Adipocyte (in vitro differentiated cells): ENCODE results near the gene SLC44A4.
"Not testable (repeated sequence)": the region's sequence is repeated elsewhere in the genome, so short reads cannot be mapped to it uniquely, and the experiment has no call there.

Experiments used
- DNase-seq: peaks from one replicate; pipeline ENCODE4 v3.0.0-alpha.2; 2015; ENCODE audit warnings: low read depth
- H3K27me3 ChIP-seq: replicated peaks from 2 replicates; pipeline ENCODE4 v1.7.0; 2013; ENCODE audit warnings: mild to moderate bottlenecking, low read length, moderate library complexity; ENCODE audit not compliant: control insufficient read depth, insufficient read depth
- H3K36me3 ChIP-seq: 2 replicates; pipeline ENCODE4 v1.7.0; 2013; ENCODE audit warnings: low read length, mild to moderate bottlenecking, moderate library complexity; ENCODE audit not compliant: control insufficient read depth, insufficient read depth, severe bottlenecking
- H3K4me1 ChIP-seq: 2 replicates; pipeline ENCODE4 v1.7.0; 2013; ENCODE audit warnings: mild to moderate bottlenecking, low read length, moderate library complexity; ENCODE audit not compliant: control insufficient read depth, insufficient read depth
- H3K4me3 ChIP-seq: 2 replicates; pipeline ENCODE4 v1.7.0; 2013; ENCODE audit warnings: mild to moderate bottlenecking, low read length, moderate library complexity
- H3K9ac ChIP-seq: 2 replicates; pipeline ENCODE4 v1.7.0; 2013; ENCODE audit warnings: mild to moderate bottlenecking, low read length, moderate library complexity
- H3K9me3 ChIP-seq: 2 replicates; pipeline ENCODE4 v1.7.0; 2013; ENCODE audit warnings: mild to moderate bottlenecking, low read length, moderate library complexity; ENCODE audit not compliant: control insufficient read depth

SLC44A4 gene

GRCh38 chr6:31851980-31852718 is 26.6 kb downstream of the SLC44A4 start:
- H3K4me3 ChIP-seq, H3K9ac ChIP-seq, H3K9me3 ChIP-seq, H3K36me3 ChIP-seq, H3K4me1 ChIP-seq, H3K27me3 ChIP-seq, DNase-seq: not testable (repeated sequence)

GRCh38 chr6:31851485-31851832 is 27.3 kb downstream of the SLC44A4 start:
- no peak overlapping the region for H3K4me3 ChIP-seq
- no peak overlapping the region for H3K9ac ChIP-seq
- no peaks in the 10 kb centered on the region for H3K36me3 ChIP-seq
- DNase-seq, result peak; percentile 35
- H3K27me3 ChIP-seq, result no peaks in the 10 kb centered on the region
- H3K4me1 ChIP-seq, result no peaks in the 10 kb centered on the region
- no peaks in the 10 kb centered on the region for H3K9me3 ChIP-seq

- no peaks in the 10 kb centered on the region for H3K27me3 ChIP-seq
- H3K9me3 ChIP-seq, result no peaks in the 10 kb centered on the region
- H3K36me3 ChIP-seq, result no peaks in the 10 kb centered on the region
These were observed 27.9 kb downstream of the SLC44A4 start for GRCh38 chr6:31850765-31851484.

GRCh38 chr6:31847276-31847978 is 31.4 kb downstream of the SLC44A4 start:
- H3K4me1 ChIP-seq, result no peaks in the 10 kb centered on the region
- no peak overlapping the region for H3K4me3 ChIP-seq
- no peak for DNase-seq
- no peaks in the 10 kb centered on the region for H3K9me3 ChIP-seq
- no peaks in the 10 kb centered on the region for H3K27me3 ChIP-seq
- no peaks in the 10 kb centered on the region for H3K36me3 ChIP-seq
- H3K9ac ChIP-seq, result no peak overlapping the region

More at GRCh38 chr6:31850765-31851484, 27.9 kb downstream of the SLC44A4 start:
- DNase-seq, result no peak
- H3K9ac ChIP-seq, result no peak overlapping the region
- no peaks in the 10 kb centered on the region for H3K4me1 ChIP-seq
- H3K4me3 ChIP-seq, result no peak overlapping the region

GRCh38 chr6:31844507-31844906 is 34.3 kb downstream of the SLC44A4 start:
- Histone ChIP-seq H3K4me3 (no peak overlapping the region), H3K9me3 (no peaks in the 10 kb centered on the region), H3K4me1 (no peaks in the 10 kb centered on the region), H3K27me3 (no peaks in the 10 kb centered on the region), H3K36me3 (peaks cover 18% of the 10 kb centered on the region), H3K9ac (no peak overlapping the region)
- no peak for DNase-seq

- Histone ChIP-seq H3K27me3 (no peaks in the 10 kb centered on the region), H3K36me3 (peaks cover 43% of the 10 kb centered on the region), H3K4me3 (no peak overlapping the region), H3K9me3 (no peaks in the 10 kb centered on the region), H3K9ac (no peak overlapping the region), H3K4me1 (peaks cover 13% of the 10 kb centered on the region)
- DNase-seq, result no peak
These were observed 36.7 kb downstream of the SLC44A4 start for GRCh38 chr6:31842053-31842452.

- H3K9me3 ChIP-seq, H3K27me3 ChIP-seq: not testable (repeated sequence)
- peaks cover 54% of the 10 kb centered on the region for H3K36me3 ChIP-seq
These were observed 39.0 kb downstream of the SLC44A4 start for GRCh38 chr6:31839779-31840126.

GRCh38 chr6:31838968-31839367 is 39.8 kb downstream of the SLC44A4 start:
- H3K4me3 ChIP-seq, result peak overlapping the region; percentile 16
- DNase-seq, result no peak
- H3K9ac ChIP-seq, result no peak overlapping the region
- H3K36me3 ChIP-seq, result peaks cover 54% of the 10 kb centered on the region
- H3K4me1 ChIP-seq, result peaks cover 28% of the 10 kb centered on the region
- no peaks in the 10 kb centered on the region for H3K9me3 ChIP-seq
- no peaks in the 10 kb centered on the region for H3K27me3 ChIP-seq

More at GRCh38 chr6:31839779-31840126, 39.0 kb downstream of the SLC44A4 start:
- not testable (repeated sequence) for H3K9ac ChIP-seq, H3K4me3 ChIP-seq, DNase-seq
- H3K4me1 ChIP-seq, result peaks cover 25% of the 10 kb centered on the region

- not testable (repeated sequence) for H3K9me3 ChIP-seq
- Histone ChIP-seq H3K36me3 (peaks cover 54% of the 10 kb centered on the region), H3K4me3 (peak overlapping the region; percentile 95)
These were observed 40.7 kb downstream of the SLC44A4 start for GRCh38 chr6:31838114-31838553.

GRCh38 chr6:31837369-31838113 is 41.3 kb downstream of the SLC44A4 start:
- Histone ChIP-seq H3K27me3 (no peaks in the 10 kb centered on the region), H3K9ac (peak overlapping the region; percentile 99), H3K36me3 (peaks cover 54% of the 10 kb centered on the region), H3K4me1 (peaks cover 29% of the 10 kb centered on the region), H3K4me3 (peak overlapping the region; percentile 95), H3K9me3 (no peaks in the 10 kb centered on the region)
- no peak for DNase-seq

More at GRCh38 chr6:31838114-31838553, 40.7 kb downstream of the SLC44A4 start:
- Histone ChIP-seq H3K4me1 (peaks cover 29% of the 10 kb centered on the region), H3K9ac (peak overlapping the region; percentile 99)
- not testable (repeated sequence) for DNase-seq, H3K27me3 ChIP-seq
